Measurements from ENCODE around the gene GSK3B. TPM values are rescaled to one million over a fixed set of nuclear protein-coding genes. Genes with fewer than 3 reads are reported as not detected.

The GSK3B gene
- total and polyA plus RNA-seq, 10 of the 15 experiments (the other 5 are each of a cell fraction or from before 2014, with no cell fraction given): 8.5 to 49.8 (median 25.5) TPM

GRCh38 chr3:120140098-120140742, 46.0 kb upstream of the GSK3B start (continued):
- TF ChIP-seq MLLT1 (IDR thresholded peaks at IDR 0.05) (no peak), HDAC2 (IDR thresholded peaks at IDR 0.05) (no peak), ZSCAN29 (IDR thresholded peaks at IDR 0.05) (no peak), TBL1XR1 (IDR thresholded peaks at IDR 0.05; ENCODE audit: low read depth, low read length) (no peak), USF1 (IDR thresholded peaks at IDR 0.05; ENCODE audit: borderline replicate concordance, extremely low read length, insufficient read depth, low read depth, low read length) (no peak), YY1 (IDR thresholded peaks at IDR 0.05; ENCODE audit: low read depth, low read length) (no peak)

- Histone ChIP-seq H3K4me3 (no peak overlapping the region), H3K79me2 (ENCODE audit: control insufficient read depth, insufficient read depth, low read length) (no peaks in the 10 kb centered on the region), H3K4me2 (ENCODE audit: control insufficient read depth, insufficient read depth) (no peak overlapping the region), H2AFZ (ENCODE audit: control insufficient read depth, low read depth, low read length) (no peak overlapping the region), H3K4me1 (ENCODE audit: control insufficient read depth, insufficient read depth, low read length) (no peaks in the 10 kb centered on the region), H3K9me3 (replicated peaks; ENCODE audit: control insufficient read depth, insufficient read depth, low read length) (no peaks in the 10 kb centered on the region; the same call in 2 of the 3 replicates), H3K27me3 (replicated peaks in 1 of 2; ENCODE audit: control insufficient read depth in 2 of 2, insufficient read depth in 2 of 2, low read length in 1 of 2) (no peaks in the 10 kb centered on the region), H3K9ac (ENCODE audit: control insufficient read depth, insufficient read depth, low read length) (no peak overlapping the region), H3K27ac (ENCODE audit: control insufficient read depth, insufficient read depth) (no peak overlapping the region), H3K36me3 (ENCODE audit: control insufficient read depth in 2 of 2, insufficient read depth in 2 of 2, low read length in 1 of 2) (no peaks in the 10 kb centered on the region), H4K20me1 (ENCODE audit: control insufficient read depth, insufficient read depth) (no peaks in the 10 kb centered on the region; the same call in 1 of the 2 replicates)
- 93% methylated on average over 4 of the region's 4 CpGs for WGBS (ENCODE audit: insufficient coverage, insufficient replicate concordance, low lambda C conversion rate, missing lambda C conversion rate)
- POLR2A ChIA-PET: no interaction called here
- DNase-seq (ENCODE audit: low read depth, low spot score): no peak
- intact Hi-C loops (cut with micrococcal nuclease; ENCODE audit: unreplicated experiment): no loop called here
- CTCF ChIA-PET: interaction anchor here (1.6 kb wide), 1 partner anchor 10 kb away, joined by 3 read pairs; no protein-coding TSS in a partner anchor
- BruUV-seq (replicated peaks): no TSS peak
- ATAC-seq: no peak
- RAD21 ChIA-PET (ENCODE audit: unreplicated experiment): no interaction called here
- no peak for FAIRE-seq
- in situ Hi-C loops (cut with MboI): no loop called here
- SMC1A ChIA-PET (ENCODE audit: uncharacterized antibody, unreplicated experiment): interaction anchor here (1.2 kb wide), 1 partner anchor 28 kb away, joined by 3 read pairs; no protein-coding TSS in a partner anchor
- TF ChIP-seq RAD51 (IDR thresholded peaks at IDR 0.05) (no peak), NR2C1 (IDR thresholded peaks at IDR 0.05) (no peak), FOXM1 (IDR thresholded peaks at IDR 0.05; ENCODE audit: low read depth, low read length) (no peak), KAT2A (conservative IDR thresholded peaks at IDR 0.05; ENCODE audit: control insufficient read depth, low read depth, low read length) (no peak), STAT1 (conservative IDR thresholded peaks at IDR 0.05) (no peak), NKRF (conservative IDR thresholded peaks at IDR 0.05) (no peak), SMC3 (IDR thresholded peaks at IDR 0.05; ENCODE audit: borderline replicate concordance, low read length) (no peak), FOXK2 (IDR thresholded peaks at IDR 0.05) (no peak), ATF3 (IDR thresholded peaks at IDR 0.05; ENCODE audit: borderline replicate concordance, extremely low read depth, low read depth, low read length) (no peak), RUNX3 (IDR thresholded peaks at IDR 0.05; ENCODE audit: low read length) (no peak), PKNOX1 (IDR thresholded peaks at IDR 0.05) (no peak), ZNF274 (IDR thresholded peaks at IDR 0.05; ENCODE audit: insufficient read depth, insufficient read length) (no peak), BCL11A (IDR thresholded peaks at IDR 0.05; ENCODE audit: low read depth, low read length) (no peak)
Observed at GRCh38 chr3:120139140-120139539, 44.9 kb upstream of the GSK3B start.
